Stimulated activated CD4-positive, alpha-beta T cell treated with anti-CD3 and anti-CD28 coated beads, Interleukin-15, amount 100 ng/mL, for 1 hour (primary cell): Measurements from ENCODE around the gene TBC1D3B.
"Not testable (repeated sequence)": the region's sequence is repeated elsewhere in the genome, so short reads cannot be mapped to it uniquely, and the experiment has no call there.

Source experiments
- DNase-seq, 2 donors: peaks; one replicate each; pipeline ENCODE4 v3.0.0-alpha.2; 2020; ENCODE audit warnings: low read depth in 1 of 2, low spot score in 1 of 2

Gene TBC1D3B

GRCh38 chr17:36131421-36131820, 45.0 kb downstream of the TBC1D3B start:
- no peak for DNase-seq

GRCh38 chr17:36130346-36130745, 46.1 kb downstream of the TBC1D3B start:
- DNase-seq: no peak

DNA sequence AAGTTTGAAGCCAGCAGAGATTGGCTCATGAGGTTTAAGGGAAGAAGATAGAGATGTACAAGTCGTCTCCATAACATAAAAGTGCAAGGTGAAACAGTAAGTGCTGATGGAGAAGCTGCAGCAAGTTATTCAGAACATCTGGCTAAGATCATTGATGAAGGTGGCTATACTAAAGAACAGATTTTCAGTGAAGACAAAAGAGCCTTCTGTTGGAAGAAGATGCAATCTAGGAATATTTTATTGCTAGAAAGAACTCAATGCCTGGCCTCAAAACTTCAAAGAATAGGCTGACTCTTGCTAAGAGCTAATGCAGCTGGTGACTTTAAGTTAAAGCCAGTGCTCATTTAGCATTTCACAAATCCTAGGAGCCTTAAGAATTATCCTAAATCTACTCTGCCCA, 46.8 kb downstream of the TBC1D3B start:
- no peak for DNase-seq

GRCh38 chr17:36128411-36128978, 47.9 kb downstream of the TBC1D3B start:
- no peak for DNase-seq

- DNase-seq: no peak
Measured at GRCh38 chr17:36127911-36128310, 48.5 kb downstream of the TBC1D3B start.

DNA sequence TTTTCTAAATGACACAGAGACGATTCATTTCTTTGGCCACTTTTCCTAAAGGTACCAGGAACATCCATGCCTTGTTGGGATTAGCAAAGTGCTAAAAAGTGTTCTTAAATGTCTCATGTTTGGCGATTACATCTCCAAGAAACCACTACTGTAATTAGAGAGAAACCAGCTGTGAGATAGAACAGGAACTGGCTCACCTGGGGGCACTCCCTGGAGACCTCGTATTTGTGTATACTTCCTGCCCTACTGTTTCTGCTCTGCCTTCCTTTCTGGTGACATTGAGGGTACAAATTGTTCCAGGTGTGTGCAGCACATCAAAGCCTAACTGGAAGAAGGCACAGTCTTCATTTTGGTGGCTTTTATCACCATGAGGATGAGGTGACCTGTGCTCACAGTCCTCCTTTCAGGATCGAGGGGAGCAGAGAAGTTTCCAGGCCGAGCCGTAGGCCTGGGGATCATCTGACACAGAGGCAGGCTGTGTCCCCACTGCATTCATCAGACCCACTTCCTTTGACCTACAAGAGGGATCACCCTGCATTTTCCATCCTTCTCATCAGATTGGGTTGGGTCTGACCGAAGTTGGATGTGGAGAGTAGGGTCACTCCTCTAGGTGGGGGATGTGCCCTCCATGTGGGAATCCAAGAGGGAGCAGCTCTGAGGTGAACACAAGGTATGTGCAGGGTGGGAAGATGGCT, 49.1 kb downstream of the TBC1D3B start:
- DNase-seq: no peak

- no peak for DNase-seq
Measured at GRCh38 chr17:36124879-36125824, 51.3 kb downstream of the TBC1D3B start.

DNA sequence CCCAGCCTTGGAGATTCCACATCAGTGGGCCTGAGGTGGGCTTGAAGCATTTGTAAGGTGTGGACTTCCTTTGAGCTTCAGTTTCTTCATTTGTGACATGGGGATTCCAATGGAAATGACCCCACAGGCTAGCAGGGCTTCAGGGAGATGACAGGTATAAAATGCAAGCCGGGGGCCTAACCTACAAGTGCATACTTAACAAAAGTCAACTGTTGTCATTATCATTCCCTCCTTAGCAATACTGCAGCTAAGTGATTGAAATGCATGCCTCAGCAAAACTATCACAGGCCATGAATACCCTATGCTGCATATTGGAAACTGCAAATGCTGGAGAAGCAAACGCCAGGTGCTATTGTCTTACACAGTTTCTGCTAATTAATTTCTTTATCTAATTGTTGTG, 53.0 kb downstream of the TBC1D3B start:
- no peak for DNase-seq

GRCh38 chr17:36121099-36121498, 55.3 kb downstream of the TBC1D3B start:
- DNase-seq: not testable (repeated sequence)

- no peak for DNase-seq
Measured at GRCh38 chr17:36120221-36120620, 56.2 kb downstream of the TBC1D3B start.

DNA sequence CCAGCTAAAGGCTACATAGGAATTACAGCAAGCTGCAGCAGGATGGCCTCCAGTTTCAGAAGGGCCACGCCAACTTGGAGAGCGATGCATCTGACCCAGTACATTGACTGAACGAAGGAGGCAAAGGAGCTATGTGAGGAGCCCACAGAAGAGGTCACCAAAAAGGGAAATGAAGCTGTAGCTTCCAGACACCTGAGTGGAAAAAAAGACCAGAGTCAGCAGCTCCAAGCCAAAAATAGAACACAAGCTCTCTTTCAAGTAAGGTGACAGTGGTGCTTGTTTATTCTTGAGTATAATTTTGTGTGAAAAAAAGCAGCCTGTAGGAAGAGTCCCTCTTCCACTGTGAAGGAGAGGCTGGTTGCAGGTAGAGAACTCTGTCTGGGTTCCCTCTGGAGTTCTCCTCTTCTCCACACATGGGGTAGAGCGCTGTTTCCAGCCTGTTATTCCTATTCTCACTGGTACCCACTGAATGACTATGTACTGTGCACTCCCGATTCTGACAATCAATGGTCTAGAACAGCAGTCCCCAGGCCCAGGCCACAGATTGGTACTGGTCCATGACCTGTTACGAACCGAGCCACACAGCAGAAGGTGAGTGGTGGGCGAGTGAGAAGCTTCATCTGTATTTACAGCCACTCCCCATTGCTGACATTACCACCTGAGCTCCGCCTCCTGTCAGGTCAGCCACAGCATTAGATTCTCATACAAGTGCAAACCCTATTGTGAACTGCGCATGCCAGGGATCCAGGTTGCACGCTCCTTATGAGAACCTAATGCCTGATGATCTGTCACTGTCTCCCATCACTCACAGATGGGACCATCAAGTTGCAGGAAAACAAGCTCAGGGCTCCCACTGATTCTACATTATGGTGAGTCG, 57.7 kb downstream of the TBC1D3B start:
- no peak for DNase-seq

GRCh38 chr17:36117505-36118382, 58.7 kb downstream of the TBC1D3B start:
- DNase-seq: no peak
